GM21786 (cell line): ENCODE data around the gene NIM1K.
"Not testable (repeated sequence)": the region's sequence is repeated elsewhere in the genome, so short reads cannot be mapped to it uniquely, and the experiment has no call there.

Experiments used
- ATAC-seq: cut with Tn5 transposase; IDR thresholded peaks from one replicate; pipeline ENCODE4 v1.9.1; 2021; ENCODE audit not compliant: unreplicated experiment

NIM1K gene

GRCh38 chr5:43313035-43313853 lies 121.2 kb downstream of the NIM1K start, which contains the start of gene HMGCS1:
TSS of gene HMGCS1 (minus strand) at chr5:43313412. CDS start at chr5:43298965, 14,447 bp downstream.
- peak; percentile 94 for ATAC-seq

- ATAC-seq = no peak
Measured at GRCh38 chr5:43313854-43314457, 121.9 kb downstream of the NIM1K start.

- ATAC-seq = no peak
Measured at GRCh38 chr5:43314724-43315123, 122.7 kb downstream of the NIM1K start.

- no peak for ATAC-seq
Measured at GRCh38 chr5:43315263-43315662, 123.2 kb downstream of the NIM1K start.

GRCh38 chr5:43315682-43316081 lies 123.7 kb downstream of the NIM1K start:
- ATAC-seq = no peak

- ATAC-seq = no peak
Measured at GRCh38 chr5:43316421-43316820, 124.4 kb downstream of the NIM1K start.

GRCh38 chr5:43320846-43321245 lies 128.8 kb downstream of the NIM1K start:
- no peak for ATAC-seq

- not testable (repeated sequence) for ATAC-seq
Measured at GRCh38 chr5:43323488-43323887, 131.5 kb downstream of the NIM1K start.

GRCh38 chr5:43325624-43326023 lies 133.6 kb downstream of the NIM1K start:
- ATAC-seq = not testable (repeated sequence)
